Endothelial cell (in vitro differentiated cells): ENCODE measurements around the gene ABLIM2. TPM values are rescaled to one million over a fixed set of nuclear protein-coding genes. Genes with fewer than 3 reads are reported as not detected.

Experiments
- DNase-seq: peaks from one replicate; pipeline ENCODE4 v3.0.0; 2021; ENCODE audit warnings: low spot score
- H3K27ac Mint-ChIP-seq: one replicate; pipeline ENCODE4 v1.8.0; 2021; ENCODE audit warnings: mixed read lengths, inconsistent platforms; ENCODE audit not compliant: unreplicated experiment
- H3K27me3 Mint-ChIP-seq: one replicate; pipeline ENCODE4 v1.8.0; 2021; ENCODE audit warnings: mild to moderate bottlenecking, moderate library complexity, mixed read lengths, inconsistent platforms; ENCODE audit not compliant: unreplicated experiment
- H3K36me3 Mint-ChIP-seq: one replicate; pipeline ENCODE4 v1.8.0; 2021; ENCODE audit warnings: mild to moderate bottlenecking, low read depth, mixed read lengths, inconsistent platforms; ENCODE audit not compliant: unreplicated experiment
- H3K4me1 Mint-ChIP-seq: one replicate; pipeline ENCODE4 v1.8.0; 2021; ENCODE audit warnings: mild to moderate bottlenecking, mixed read lengths, inconsistent platforms; ENCODE audit not compliant: unreplicated experiment
- H3K4me3 Mint-ChIP-seq: one replicate; pipeline ENCODE4 v1.8.0; 2021; ENCODE audit warnings: mild to moderate bottlenecking, mixed read lengths, inconsistent platforms; ENCODE audit not compliant: unreplicated experiment
- H3K9me3 Mint-ChIP-seq: one replicate; pipeline ENCODE4 v1.8.0; 2021; ENCODE audit warnings: mixed read lengths, inconsistent platforms; ENCODE audit not compliant: unreplicated experiment
- total RNA-seq: library from RNA; stranded (reverse); fragmentation: NEBNext Ultra II Directional; extraction: Animal tissue kit (Norgen Biotek cat#: 25700); gene quantifications from one replicate; pipeline ENCODE4 v1.2.1, GENCODE V29; 2021; ENCODE audit not compliant: unreplicated experiment
- TF ChIP-seq, protein P1 (sequence below): fragments of 200-600 bp; sonication (generic); IDR thresholded peaks from one replicate; pipeline ENCODE4 v1.5.0; 2021; ENCODE audit warnings: antibody characterized with exemption; ENCODE audit not compliant: unreplicated experiment

Gene ABLIM2
- total RNA-seq, 1 donor from 2014 or later: 0.74 TPM

DNA sequence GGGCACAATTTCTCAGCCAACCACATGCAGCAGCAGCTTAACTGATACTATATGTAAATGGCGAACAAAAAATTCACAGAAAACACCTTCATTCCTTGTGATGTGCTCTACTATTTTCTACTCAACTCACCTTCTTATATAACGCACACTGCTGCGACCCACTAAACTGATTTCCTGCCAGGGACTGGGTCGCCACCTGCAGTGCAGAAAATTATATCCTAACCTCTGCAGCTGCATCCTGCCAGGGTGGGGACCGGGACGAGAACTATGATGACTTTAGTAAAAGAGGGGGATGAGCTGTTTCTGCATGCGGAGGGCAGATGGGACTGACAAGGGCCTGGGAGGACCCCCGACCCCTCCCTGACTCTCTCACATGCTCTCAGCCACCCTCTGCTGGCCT, 27.4 kb downstream of the ABLIM2 start:
- H3K4me1 Mint-ChIP-seq: peaks cover 13% of the 10 kb centered on the region
- peaks cover 5% of the 10 kb centered on the region for H3K27me3 Mint-ChIP-seq
- no peaks in the 10 kb centered on the region for H3K36me3 Mint-ChIP-seq
- no peak for DNase-seq
- TF ChIP-seq, protein P1, sequence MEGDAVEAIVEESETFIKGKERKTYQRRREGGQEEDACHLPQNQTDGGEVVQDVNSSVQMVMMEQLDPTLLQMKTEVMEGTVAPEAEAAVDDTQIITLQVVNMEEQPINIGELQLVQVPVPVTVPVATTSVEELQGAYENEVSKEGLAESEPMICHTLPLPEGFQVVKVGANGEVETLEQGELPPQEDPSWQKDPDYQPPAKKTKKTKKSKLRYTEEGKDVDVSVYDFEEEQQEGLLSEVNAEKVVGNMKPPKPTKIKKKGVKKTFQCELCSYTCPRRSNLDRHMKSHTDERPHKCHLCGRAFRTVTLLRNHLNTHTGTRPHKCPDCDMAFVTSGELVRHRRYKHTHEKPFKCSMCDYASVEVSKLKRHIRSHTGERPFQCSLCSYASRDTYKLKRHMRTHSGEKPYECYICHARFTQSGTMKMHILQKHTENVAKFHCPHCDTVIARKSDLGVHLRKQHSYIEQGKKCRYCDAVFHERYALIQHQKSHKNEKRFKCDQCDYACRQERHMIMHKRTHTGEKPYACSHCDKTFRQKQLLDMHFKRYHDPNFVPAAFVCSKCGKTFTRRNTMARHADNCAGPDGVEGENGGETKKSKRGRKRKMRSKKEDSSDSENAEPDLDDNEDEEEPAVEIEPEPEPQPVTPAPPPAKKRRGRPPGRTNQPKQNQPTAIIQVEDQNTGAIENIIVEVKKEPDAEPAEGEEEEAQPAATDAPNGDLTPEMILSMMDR: no peak
- no peaks in the 10 kb centered on the region for H3K9me3 Mint-ChIP-seq
- H3K4me3 Mint-ChIP-seq: no peak overlapping the region
- no peak overlapping the region for H3K27ac Mint-ChIP-seq

DNA sequence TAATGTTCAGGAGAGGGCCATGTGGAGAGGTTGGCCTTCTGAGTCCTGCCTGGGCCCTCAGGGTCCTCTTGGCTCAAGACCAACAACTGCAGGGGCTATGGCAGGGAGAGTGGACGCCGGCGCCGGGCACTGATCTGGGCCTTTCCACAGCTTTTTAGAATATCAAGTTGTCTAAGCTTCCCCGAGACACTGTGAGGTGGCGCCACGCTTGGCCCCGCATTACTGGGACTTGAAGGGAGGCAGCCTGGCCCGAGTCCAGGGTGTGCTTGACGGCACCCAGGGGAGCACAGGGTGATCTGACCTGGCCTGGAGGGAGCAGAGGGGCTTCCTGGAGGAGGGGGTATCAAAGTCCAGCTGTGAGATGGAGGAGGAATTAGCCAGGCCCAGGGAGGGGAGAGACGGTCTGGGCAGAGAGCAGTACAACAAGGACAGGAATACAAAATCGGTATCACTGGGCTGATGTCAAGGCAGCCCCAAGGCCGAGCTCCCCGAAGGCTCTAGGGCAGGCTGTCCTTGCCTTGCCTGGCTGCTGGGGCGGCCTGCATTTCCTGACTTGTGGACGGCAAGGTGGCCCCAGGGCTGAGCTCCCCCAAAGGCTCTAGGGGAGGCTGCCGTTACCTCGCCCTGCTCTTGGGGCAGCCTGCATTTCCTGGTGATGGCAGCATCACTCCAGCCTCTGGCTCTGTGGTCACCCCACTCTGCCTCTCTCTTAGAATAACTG, 28.1 kb downstream of the ABLIM2 start:
- TF ChIP-seq, protein P1: no peak
- peaks cover 5% of the 10 kb centered on the region for H3K27me3 Mint-ChIP-seq
- no peaks in the 10 kb centered on the region for H3K36me3 Mint-ChIP-seq
- H3K27ac Mint-ChIP-seq: no peak overlapping the region
- no peak for DNase-seq
- H3K9me3 Mint-ChIP-seq: no peaks in the 10 kb centered on the region
- peaks cover 13% of the 10 kb centered on the region for H3K4me1 Mint-ChIP-seq
- no peak overlapping the region for H3K4me3 Mint-ChIP-seq

DNA sequence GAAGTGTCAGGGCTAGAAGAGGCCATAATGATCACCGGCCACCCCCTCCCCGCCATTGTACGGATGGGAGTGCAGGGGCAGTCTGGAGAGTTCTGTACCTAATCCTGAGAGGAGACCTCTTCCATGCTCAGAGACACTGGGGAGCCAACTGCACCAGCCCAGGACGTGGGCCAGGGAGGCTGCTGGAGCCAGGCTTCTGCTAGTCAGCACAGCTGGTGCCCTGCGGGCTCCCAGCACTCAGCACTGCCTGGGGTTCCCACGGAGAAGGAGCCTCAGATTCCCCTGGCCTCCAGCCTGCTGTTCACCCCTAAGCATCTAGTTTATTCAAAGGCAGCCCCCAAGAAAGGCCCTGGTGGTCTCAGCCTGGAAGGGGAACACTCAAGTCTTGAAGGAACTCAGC, 28.8 kb downstream of the ABLIM2 start:
- TF ChIP-seq, protein P1: no peak
- H3K27ac Mint-ChIP-seq: no peak overlapping the region
- H3K9me3 Mint-ChIP-seq: no peaks in the 10 kb centered on the region
- no peak overlapping the region for H3K4me3 Mint-ChIP-seq
- H3K4me1 Mint-ChIP-seq: peaks cover 11% of the 10 kb centered on the region
- DNase-seq: no peak
- peaks cover 5% of the 10 kb centered on the region for H3K27me3 Mint-ChIP-seq
- no peaks in the 10 kb centered on the region for H3K36me3 Mint-ChIP-seq

DNA sequence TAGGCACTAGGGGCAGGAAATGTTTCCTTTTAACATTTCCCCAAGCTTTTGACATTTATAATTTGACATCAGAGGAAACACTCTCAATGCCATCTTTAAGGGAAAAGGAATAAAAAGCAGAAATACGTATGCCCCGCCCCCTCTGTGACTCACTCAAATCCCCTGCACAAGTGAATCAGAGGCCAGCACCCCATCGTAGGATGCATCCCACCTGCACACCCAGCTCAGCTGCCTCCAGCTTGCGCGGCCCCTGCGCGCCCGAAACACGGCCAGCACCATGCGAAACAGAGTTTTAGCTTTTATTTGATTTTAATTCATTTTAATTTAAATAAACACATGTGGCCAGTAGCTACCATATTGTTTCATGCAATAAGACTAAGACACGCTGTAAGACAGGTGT, 29.5 kb downstream of the ABLIM2 start:
- Mint-ChIP-seq H3K4me1 (peaks cover 5% of the 10 kb centered on the region), H3K4me3 (no peak overlapping the region), H3K36me3 (no peaks in the 10 kb centered on the region), H3K27me3 (peaks cover 5% of the 10 kb centered on the region), H3K27ac (no peak overlapping the region), H3K9me3 (no peaks in the 10 kb centered on the region)
- DNase-seq: no peak
- TF ChIP-seq, protein P1: no peak

DNA sequence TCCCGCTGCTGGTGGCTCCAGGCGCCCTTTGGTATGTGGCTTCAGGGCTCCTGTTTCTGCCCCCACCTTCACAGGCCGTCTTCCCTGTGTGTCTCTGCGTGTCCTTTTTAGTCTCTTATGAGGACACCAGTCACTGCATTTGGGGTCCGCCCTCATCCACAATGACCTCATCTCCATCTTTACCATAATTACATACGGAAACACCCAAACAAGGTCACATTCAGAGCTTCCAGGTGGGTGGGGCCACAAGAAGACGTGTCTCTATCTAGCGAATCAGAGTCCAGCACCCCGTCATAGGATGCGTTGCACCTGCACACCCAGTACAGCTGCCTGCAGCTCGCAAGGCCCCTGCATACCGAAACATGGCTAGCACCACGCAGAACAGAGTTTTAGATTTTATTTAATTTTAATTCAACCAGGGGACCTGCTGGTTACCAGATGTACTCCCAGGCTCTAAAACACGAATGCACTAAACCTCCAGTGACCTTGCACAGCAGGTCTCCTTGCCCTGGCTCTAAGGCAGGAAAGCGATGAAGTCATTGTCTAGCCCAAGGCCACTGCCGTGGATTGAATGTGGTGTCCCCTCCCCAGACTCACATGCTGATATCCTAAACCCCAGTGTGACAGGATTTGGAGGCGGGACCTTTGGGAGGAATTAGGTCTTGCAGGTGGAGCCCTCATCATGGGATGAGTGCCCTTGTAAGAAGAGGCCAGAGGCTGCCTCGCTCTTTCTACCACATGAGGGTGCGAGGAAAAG, 30.3 kb downstream of the ABLIM2 start:
- TF ChIP-seq, protein P1: no peak
- no peaks in the 10 kb centered on the region for H3K4me1 Mint-ChIP-seq
- H3K27ac Mint-ChIP-seq: no peak overlapping the region
- no peak for DNase-seq
- peak overlapping the region; percentile 21 for H3K4me3 Mint-ChIP-seq
- H3K9me3 Mint-ChIP-seq: no peaks in the 10 kb centered on the region
- no peaks in the 10 kb centered on the region for H3K36me3 Mint-ChIP-seq
- peaks cover 8% of the 10 kb centered on the region for H3K27me3 Mint-ChIP-seq
